C1 segment of cervical spinal cord (tissue), 14 donors: ENCODE measurements around the gene PYCR2.

Experiments used
- DNase-seq, 14 donors: peaks; one replicate each; lab custom pipeline; 2025; lab: John Stamatoyannopoulos, UW

PYCR2 gene

DNA sequence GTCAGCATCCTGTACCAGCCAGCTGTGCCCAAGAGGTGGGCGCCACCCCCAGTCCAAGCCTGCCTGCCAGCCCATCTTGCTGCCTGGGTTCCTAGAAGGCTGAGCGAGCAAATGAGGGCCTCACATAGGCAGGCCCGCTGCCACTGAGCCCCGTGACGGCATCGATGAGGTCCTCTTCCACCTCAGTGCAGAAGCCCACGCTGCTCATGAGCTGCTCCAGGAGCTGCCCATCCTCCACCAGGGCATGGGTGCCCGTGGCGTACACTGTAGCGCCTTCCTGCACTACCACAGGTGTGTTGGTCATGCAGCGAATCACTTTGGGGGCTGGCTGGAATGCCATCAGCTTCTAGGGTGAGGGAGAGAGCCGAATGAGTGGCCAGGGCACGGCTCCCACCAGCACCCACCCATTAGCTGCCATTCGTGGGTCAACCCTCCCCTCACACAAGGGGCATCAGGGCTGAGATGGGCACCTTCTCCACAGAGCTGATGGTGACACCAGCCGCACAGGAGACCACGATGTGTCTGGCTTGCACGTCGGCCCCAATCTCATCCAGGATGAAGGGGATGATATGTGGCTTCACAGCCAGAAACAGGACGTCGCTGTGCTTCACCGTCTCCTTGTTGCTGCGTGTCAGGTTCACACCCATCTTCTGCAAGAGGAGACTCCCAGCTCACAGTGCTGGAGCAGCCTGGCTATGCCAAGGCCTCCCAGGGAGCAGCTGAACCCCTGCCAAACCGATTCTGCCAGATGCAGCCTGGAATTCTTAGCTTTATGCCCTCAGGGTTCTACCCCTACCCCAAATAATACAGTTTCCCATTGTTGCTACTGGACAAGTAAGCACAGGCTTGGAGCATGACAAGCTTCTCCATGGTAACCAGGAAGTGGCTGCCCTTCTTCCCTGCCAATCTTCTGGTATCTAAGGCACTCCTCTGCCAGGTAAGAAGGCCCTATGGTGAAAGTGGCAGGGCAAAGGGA is 2.0 kb downstream of the PYCR2 start:
- peak in 3 of 14 donors; percentile 22 to 38 (median 25) for DNase-seq

DNA sequence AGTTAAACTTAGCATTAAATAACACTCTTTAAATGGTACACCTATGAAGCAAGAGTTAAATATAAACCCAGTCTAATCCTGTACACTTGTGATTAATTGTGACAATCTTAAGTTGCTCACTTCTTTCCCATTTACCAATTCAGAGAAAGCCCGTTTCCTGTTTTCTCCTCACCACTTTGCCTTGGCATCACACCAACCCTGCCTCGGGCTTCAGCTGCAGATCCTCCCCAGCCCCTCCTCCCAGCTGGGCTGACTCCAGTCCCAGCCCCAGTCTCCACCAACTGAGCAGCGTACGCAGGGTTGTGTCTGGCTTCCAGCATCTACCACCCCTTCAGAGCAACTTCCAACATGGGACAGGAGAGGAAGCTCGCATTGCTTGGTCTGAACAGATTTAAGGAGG is 4.1 kb downstream of the PYCR2 start:
- DNase-seq = peak in 13 of 14 donors; percentile 20 to 81 (median 71)

DNA sequence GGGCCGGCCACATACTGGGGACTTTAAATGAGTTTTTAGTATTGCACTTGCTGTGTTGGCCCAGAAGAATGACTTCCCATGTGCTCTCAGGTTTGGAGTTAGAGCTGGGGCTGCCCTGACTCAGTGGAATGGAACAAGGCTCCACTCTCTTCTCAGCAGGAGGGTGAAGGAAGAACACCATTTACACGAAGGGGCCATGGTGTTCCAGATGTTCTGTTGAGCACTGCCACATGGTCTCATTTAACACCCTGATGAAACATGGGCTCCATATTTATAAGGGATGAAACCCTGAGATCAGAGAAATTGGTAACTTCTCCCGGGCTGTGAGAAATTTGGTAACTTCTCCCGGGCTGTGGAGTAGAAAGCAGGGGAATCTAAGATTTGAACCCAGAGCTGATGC is 5.8 kb downstream of the PYCR2 start:
- no peak for DNase-seq

DNA sequence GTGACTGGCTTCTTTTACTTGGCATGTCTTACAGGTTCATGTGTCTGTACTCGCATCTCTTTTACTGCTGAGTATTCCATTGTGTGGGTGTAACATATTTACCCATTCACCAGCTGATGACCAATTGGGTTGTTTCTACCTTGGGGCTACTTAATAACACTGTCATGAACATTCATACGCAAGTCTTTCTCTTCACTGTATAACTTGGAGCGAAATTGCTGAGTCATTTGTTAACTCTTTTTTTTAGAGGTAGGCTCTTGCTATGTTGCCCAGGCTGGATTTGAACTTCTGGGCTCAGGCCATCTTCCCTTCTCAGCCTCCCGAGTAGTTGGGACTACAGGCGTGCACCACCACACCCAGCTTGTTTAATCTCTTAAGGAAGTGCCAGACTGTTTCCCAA is 6.5 kb downstream of the PYCR2 start:
- DNase-seq = no peak

DNA sequence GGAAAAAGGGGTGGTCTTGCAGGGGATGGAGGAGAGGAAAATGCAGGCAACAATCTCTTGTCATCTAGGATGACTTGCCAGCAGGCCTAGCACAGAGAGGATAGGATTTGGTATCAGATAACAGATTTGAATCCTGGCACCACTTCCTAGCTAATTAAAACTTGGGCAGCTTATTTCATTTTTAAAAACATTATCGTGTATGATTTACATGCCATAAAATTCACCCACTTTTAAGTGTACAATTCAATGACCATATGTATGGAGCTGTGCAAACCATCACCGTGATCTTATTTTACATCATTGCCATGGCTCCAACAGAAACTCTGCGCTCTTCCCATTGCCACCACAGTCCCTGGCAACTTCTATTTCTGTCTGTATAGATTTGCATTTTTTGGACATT is 6.9 kb downstream of the PYCR2 start:
- no peak for DNase-seq

DNA sequence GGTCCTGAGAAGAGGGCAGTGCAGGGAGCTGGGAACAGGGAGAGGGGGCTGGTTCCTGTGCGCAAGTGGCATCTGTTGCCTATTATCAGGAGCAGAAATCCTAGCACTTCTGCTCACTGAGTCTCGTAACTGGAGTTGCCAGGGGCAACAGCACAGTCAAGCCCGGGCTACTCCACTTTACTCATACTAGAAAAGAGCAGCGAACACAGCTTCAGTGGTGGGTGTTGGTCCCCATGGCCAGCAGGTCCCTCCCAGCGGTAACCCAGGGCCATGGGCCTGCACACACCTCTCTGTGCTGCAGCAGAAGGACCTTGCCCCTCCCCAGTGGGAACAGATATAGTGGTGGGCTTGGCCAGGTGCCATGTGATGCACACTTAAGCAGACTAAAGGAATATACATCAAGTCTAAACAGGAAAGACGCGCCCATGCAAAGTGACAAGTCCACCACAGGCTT is 8.5 kb downstream of the PYCR2 start:
- DNase-seq = no peak

DNA sequence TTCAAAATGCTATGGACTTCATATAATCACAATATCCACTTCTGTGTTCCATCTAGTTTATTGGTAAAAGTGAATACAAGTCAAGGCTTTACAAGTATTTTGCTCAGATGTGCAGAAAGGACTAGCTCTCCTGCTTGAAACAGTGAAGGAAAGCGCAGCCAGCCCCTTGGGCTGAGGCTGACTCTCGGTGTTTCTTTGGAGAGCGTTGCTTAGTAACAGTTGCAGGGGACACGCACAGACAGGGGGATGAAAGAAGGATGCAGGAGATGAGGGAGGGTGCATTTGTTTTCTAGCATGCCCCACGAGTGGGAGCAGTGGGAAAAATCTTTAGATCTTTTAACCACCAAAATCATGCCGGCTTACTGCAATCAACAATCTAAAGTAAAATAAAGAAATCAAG is 9.1 kb downstream of the PYCR2 start:
- DNase-seq = no peak

DNA sequence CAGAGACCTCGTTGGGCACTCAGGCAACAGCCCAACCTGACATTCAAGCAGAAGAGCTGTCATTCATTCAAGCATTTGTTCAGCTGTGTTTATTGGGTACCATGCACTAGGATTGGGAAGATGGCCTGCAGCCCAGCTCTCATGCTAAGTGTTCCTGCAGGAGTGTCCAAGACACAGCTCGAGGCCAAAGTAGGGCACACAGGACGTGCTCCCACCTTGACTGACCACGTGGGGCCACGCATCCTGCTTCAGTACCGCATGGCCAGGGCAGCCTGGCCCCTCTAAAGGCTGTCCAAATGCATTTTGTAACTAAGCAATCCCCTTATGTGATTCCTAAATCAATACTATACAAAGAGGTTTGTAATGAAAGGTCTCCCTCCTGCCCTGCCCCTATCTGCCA is 9.7 kb downstream of the PYCR2 start:
- DNase-seq = no peak

DNA sequence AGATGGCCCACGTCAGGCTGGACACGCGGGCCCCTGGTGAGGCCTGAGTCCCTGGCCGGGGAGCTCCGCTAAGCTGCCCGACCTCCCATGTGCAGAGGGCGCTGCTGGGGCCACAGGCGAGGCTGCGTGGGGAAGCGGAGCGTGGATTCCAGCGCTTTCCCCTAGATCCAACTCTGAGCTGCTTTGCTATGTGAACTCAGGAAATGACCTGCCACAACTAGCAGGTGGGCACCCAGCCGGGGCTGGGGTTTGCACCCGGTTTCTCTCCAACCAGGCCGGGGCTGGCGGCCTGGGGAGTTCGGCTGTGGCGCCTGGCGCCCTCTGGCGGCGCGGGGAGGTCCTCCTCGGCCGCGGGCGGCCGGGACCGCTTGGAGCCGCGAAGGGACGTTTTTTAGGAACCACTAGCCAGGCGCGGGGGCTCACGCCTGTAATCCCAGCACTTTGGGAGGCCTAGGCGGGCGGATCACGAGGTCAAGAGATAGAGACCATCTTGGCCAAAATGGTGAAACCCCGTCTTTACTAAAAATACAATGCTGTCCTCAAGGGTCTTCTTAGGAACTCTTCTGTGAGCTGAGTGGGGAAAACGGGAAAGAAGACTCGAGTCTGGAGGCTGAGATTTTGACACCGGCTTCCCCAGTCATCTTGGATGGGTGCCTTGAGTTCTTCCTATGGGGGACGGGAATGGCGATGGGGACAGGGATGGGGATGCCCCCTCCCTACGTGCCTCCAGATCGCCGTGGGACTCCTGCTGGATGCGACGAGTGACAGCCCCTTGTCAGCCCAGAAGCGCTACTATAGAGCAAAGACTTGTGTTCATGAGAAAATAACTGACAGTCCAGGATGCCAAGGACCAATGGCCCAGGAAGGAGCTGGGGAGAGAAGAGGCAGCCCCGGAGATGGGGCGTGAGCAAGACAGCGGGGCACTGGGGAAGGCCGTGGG is 12.6 kb downstream of the PYCR2 start:
- peak in 8 of 14 donors; percentile 9 to 62 (median 40) for DNase-seq

DNA sequence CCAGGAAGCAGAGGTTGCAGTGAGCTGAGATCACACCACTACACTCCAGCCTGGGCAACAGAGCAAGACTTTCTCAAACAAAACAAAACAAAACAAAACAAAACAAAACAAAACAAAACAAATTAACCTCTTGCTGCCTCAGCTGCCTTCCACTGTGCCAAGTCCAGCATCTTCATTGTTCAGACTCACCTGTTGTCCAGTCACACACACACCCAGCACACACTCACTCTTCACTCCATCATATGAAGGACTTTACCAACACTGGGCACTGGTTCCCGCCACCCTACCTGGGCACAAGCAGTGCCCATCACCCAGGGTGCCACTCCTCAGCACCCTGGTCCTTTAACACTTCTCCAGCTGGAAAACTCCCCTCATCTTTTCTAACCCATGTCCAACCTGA is 14.6 kb downstream of the PYCR2 start:
- no peak for DNase-seq

DNA sequence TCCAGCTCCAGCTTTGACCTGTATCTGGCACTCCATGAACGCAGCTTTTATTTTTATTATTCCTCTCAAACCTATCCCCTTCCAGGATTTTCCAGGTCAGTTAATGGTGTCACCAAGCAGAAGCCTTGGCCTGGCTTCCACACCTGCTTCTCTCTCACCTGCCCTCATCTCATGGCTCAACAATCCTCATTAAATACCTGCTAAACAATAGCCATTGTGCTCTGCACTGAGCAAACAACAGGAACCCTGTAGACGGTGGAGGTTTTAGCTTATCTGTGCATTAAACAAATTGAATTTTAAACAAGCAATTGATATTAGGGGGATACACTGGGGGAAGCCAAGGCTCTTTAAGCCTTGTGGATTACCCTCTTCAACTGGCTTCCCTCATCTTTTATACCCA is 15.3 kb downstream of the PYCR2 start:
- DNase-seq = no peak

DNA sequence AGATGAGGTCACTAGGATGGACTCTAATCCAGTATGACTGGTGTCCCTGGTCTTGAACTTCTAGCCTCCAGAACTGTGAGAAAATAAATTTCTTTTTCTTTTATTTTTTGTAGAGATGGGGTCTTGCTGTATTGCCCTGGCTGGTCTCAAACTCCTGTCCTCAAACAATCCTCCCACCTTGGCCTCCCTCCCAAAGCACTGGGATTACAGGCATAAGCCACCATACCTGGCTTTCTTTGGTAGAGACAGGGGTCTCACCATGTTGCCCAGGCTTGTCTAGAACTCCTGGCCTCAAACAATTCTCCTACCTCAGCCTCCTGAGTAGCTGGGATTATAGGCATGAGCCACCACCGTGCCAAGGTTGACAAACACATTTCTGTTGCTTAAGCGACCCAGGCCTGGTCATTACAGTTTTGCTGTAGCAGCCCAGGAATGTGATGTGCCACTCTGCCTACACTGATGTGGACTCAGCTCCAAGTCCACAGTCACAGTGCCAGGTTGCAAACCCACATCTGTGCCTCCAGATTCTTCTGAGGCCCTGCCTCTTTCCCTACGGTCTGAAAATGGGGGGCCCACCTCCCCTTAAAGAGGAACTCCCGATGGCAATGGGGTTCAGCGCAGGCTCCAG is 15.9 kb downstream of the PYCR2 start:
- no peak for DNase-seq

DNA sequence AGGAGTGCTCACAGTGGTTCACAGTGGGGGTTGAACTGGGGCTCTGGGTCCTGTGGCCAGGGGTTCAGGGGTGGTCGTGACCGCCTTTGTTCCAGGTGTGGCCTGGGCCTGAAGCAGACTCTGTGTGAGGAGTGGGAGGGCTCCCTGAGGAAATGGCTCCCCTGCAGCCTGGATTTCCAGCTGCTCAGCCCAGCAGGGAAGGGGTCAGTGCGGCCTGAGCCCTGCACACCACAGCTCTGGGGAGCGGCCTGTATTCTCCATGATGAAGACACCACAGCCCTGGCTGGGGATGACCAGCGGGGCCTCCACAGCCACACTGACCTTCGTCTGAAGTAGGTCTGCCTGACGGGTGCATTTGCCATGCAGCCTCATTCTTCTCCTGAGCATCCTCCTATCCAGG is 16.7 kb downstream of the PYCR2 start:
- DNase-seq = no peak

DNA sequence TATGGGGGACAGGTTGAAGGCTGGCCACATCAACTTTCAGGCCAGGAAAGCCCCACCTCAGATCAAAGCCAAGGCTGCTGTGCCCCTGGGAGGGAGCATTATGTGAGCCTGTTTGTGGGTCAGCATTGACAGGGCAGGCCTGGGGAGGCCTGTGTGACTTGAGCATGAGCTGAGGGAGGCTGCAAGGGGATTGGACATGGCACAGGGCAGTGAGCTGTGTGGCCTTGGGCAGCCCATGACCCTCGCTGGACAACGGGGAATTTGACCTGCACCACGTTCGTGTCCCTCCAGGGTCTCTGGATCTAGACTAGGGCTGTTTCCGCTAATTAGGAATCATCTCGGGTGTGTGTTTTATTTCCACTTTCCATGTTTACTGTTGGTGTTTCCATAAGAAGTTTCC is 17.6 kb downstream of the PYCR2 start:
- no peak for DNase-seq

DNA sequence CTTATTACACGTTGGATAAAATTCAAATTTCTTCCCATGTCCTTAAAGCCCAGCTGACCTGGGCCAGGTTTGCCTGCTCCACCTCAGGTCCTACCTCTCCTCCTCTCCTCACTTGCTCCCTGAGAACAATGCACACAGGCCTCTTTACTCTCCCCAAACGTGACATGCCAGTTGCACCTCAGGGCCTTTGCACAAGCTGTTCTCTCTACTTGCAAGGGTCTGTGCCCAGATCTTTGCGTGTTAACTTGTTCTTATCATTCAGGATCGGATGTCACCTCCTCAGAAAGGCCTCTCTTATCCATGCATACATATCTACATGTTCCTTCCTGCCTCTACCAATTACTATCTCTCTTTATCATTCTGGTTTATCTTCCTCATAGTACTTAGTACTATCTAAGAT is 20.4 kb downstream of the PYCR2 start:
- DNase-seq = no peak

DNA sequence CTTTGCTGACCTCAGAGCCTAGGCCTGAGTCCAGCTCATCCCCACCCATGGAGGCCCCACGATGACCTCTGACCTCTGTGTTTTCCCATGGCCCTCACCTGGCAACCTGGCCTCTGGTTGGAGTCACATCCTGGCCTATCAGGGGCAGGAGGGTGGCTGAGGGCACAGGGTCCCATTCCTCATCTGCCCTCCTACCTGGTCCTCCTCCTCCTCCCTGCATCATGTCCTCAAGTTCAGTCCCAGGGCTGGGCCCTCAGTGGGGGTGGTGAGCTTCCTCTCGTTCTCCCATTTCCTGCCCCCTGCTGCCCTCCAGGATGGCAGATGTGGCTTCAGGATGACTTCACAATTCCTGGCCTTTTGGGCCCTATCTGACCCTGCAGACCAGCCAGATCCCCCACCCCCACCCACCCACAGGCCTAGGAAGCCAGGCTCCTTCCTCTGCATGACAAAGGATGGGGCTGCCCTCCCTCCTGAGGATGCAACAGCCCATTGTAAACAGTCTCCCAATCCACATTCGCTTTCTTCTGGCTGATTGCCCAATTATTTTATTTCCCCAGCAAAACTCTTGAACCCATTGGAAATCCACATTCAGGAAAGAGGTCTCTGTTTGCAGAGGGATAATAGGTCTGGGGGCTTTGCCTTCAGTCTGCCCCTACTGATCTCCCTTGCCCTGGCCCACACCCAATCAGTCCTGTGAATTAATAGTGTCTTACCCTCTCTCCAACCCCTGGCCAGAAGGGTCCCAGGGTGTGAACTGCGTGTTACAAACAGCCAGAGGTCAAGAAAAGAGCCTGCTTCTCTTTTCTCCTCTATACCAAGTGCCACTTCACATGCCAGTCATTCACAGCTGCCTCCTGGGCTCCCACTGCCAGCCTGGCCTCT is 24.8 kb downstream of the PYCR2 start:
- DNase-seq = no peak

DNA sequence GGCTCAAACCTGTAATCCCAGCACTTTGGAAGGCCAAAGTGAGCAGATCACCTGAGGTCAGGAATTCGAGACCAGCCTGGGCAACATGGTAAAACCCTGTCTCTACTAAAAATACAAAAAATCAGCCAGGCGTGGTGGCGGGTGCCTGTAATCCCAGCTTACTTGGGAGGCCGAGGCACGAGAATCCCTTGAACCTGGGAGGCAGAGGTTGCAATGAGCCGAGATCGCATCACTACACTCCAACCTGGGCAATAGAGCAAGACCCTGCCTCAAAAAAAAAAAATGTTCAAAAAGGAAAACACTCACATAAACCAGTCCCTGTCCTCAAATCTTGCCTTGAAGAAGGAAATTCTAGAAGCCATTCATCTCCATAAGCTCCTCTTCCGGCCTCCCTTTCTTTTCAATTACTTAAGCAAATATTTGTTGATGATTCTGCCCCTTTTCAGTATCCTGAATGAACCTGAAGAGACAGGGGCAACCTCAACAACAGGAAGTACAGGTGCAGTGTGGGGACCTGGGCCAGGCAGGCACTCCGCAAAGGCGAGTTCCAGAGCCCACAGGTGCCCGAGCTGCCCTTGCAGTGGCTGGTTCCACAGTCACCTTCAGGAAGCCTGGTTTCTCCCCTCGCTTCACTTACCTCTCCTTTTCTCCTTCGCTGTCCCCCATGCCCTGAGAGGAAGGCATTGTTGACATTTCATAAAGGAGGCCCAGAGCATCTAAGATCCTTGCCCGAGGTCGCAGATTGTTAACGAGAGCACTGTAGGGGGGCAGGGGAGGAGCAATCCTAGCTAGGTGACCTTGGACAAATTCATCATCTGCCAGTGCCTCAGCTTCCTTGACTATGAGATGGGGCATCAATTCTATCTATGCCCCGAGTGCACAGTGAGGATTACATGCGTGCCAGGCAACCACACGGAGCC is 26.2 kb downstream of the PYCR2 start:
- DNase-seq = no peak

DNA sequence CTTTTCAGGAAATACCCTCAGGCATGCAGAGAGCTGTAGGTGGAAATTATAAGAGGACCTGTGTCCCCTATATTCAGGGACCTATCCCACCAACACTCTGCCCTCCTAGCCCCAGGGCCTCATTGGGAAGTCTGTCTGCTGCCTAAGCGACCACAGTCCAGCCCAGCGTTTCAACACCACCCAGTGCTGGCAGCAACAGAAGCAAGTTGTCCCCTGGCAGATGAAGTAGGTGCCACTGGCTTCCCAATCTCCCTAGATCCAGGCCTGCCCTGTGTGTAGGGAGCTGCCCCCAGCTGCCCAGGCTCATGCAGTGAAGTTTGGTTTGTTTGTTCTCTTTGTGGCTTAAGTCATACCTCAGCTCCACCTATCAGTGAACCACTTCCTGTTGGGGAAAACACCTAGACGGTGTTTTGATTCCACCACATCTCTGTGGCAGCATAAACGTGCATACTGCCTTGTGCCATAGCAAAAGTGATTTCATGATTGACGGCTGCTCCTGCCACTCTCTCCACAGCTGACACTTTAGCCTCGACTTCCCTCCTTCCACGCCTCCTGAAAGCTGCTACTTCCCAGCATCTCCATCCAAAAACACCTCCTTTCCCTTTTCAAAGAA is 27.0 kb downstream of the PYCR2 start:
- no peak for DNase-seq

DNA sequence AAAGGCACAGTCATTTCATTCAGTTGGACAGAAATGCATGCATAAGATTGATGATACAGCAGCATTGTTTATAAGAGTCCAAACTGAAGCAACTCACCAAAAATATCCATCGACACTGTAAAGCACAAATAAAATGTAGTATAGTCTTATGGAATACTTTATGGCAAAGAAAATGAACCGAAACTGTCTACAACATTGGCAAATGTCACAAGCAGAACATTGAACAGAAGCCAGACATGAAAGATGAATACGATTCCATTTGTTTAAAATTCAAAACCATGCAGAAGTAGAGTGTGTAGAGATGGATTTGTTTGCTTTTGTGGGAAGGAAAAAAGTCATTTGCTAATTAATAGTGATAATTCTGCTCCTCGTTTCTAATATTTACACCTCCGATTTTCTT is 27.6 kb downstream of the PYCR2 start:
- DNase-seq = no peak
